PFSK-1 (cell line): ENCODE results near the gene FIGLA.

Experiments
- FOXP2 ChIP-seq: optimal IDR thresholded peaks from 2 replicates; pipeline ENCODE3; 2011; ENCODE audit warnings: borderline replicate concordance, control low read depth, inconsistent platforms; ENCODE audit not compliant: insufficient read depth; ENCODE audit errors: extremely low read length, extremely low read depth
- POLR2AphosphoS5 ChIP-seq: IDR thresholded peaks from 2 replicates; pipeline ENCODE4 v1.6.1; 2012; ENCODE audit warnings: low read depth, mild to moderate bottlenecking, control low read depth, low read length, moderate library complexity
- REST ChIP-seq, 2 experiments: IDR thresholded peaks; 2 replicates each; pipeline versions ENCODE4 v1.6.1 to v1.8.0; 2011 to 2012; ENCODE audit warnings: low read depth in 2 of 2, low read length in 2 of 2, control low read depth in 1 of 2, inconsistent platforms in 1 of 2, mild to moderate bottlenecking in 1 of 2, moderate library complexity in 1 of 2; ENCODE audit not compliant: insufficient read depth in 1 of 2
- SIN3A ChIP-seq: IDR thresholded peaks from 2 replicates; pipeline ENCODE4 v1.6.1; 2012; ENCODE audit warnings: mild to moderate bottlenecking, low read length, moderate library complexity, borderline replicate concordance; ENCODE audit not compliant: insufficient read depth
- TAF1 ChIP-seq: IDR thresholded peaks from 2 replicates; pipeline ENCODE4 v1.6.1; 2012; ENCODE audit warnings: low read length, control low read depth, borderline replicate concordance; ENCODE audit not compliant: insufficient read depth

Gene FIGLA

GRCh38 chr2:70730730-70731129 is 59.7 kb downstream of the FIGLA start:
- TF ChIP-seq REST (IDR thresholded peaks at IDR 0.05; ENCODE audit: insufficient read depth in 1 of 2, low read depth in 2 of 2, low read length in 2 of 2) (no peak), POLR2AphosphoS5 (no peak), SIN3A (no peak), FOXP2 (no peak), TAF1 (no peak)

- no peak for TF ChIP-seq FOXP2
- no peak for TF ChIP-seq REST (IDR thresholded peaks at IDR 0.05; ENCODE audit: insufficient read depth in 1 of 2, low read depth in 2 of 2, low read length in 2 of 2)
- TF ChIP-seq SIN3A, result no peak
- TF ChIP-seq TAF1, result no peak
- TF ChIP-seq POLR2AphosphoS5, result no peak
Observed at GRCh38 chr2:70729647-70730046, 60.8 kb downstream of the FIGLA start.

- TF ChIP-seq TAF1, result no peak
Observed at GRCh38 chr2:70728128-70728527, 62.3 kb downstream of the FIGLA start.
